H1 (cell line): ENCODE measurements around the gene THSD1. TPM values are rescaled to one million over a fixed set of nuclear protein-coding genes. Genes with fewer than 3 reads are reported as not detected.
A peak's percentile ranks its signal among the peaks of the same experiment; 100 is the strongest.

ENCODE experiments used
- ASH2L ChIP-seq: fragments of 200-600, 300-600 bp; sonication (generic); IDR thresholded peaks from one replicate; pipeline ENCODE4 v1.7.1; 2017; ENCODE audit warnings: low read length
- CBX8 ChIP-seq: fragments of 300-800, 300-1000 bp; sonication (generic); IDR thresholded peaks from 2 replicates; pipeline ENCODE4 v1.7.1; 2016; ENCODE audit warnings: low read depth, low read length, borderline replicate concordance
- CTBP2 ChIP-seq: IDR thresholded peaks from 2 replicates; pipeline ENCODE4 v1.7.0; 2011; ENCODE audit warnings: borderline replicate concordance, mild to moderate bottlenecking, moderate library complexity, mixed read lengths, low read length; ENCODE audit not compliant: insufficient read depth, insufficient read length
- EZH2 ChIP-seq: fragments of 200-600 bp; sonication (generic); IDR thresholded peaks from 2 replicates; pipeline ENCODE4 v1.7.1; 2012; ENCODE audit warnings: low read depth, mild to moderate bottlenecking, moderate library complexity, low read length, inconsistent platforms; ENCODE audit not compliant: severe bottlenecking
- HDAC2 ChIP-seq, 2 experiments: fragments of 300-600 bp in 1 of 2; sonication (generic) in 1 of 2; IDR thresholded peaks; 2 replicates each; pipeline ENCODE4 v1.6.1; 2011 to 2012; ENCODE audit warnings: low read depth in 2 of 2, low read length in 2 of 2, mild to moderate bottlenecking in 2 of 2, moderate library complexity in 2 of 2, borderline replicate concordance in 1 of 2, inconsistent platforms in 1 of 2
- JUND ChIP-seq: IDR thresholded peaks from 2 replicates; pipeline ENCODE4 v1.6.1; 2011; ENCODE audit warnings: mild to moderate bottlenecking, improper control_type of control experiment, low read length
- KDM4A ChIP-seq: IDR thresholded peaks from one replicate; pipeline ENCODE4 v1.7.1; 2012; ENCODE audit warnings: low read depth, mild to moderate bottlenecking, moderate library complexity, low read length, inconsistent platforms; ENCODE audit not compliant: severe bottlenecking
- KDM5A ChIP-seq: fragments of 200-600 bp; IDR thresholded peaks from 2 replicates; pipeline ENCODE4 v1.7.1; 2012; ENCODE audit warnings: mild to moderate bottlenecking, low read length, inconsistent platforms, mixed read lengths
- POLR2AphosphoS5 ChIP-seq: IDR thresholded peaks from 2 replicates; pipeline ENCODE4 v1.6.1; 2011; ENCODE audit warnings: low read depth, low read length
- RBBP5 ChIP-seq: IDR thresholded peaks from 2 replicates; pipeline ENCODE4 v1.7.1; 2012; ENCODE audit warnings: low read depth, mild to moderate bottlenecking, inconsistent platforms, low read length, moderate library complexity, borderline replicate concordance
- RFX5 ChIP-seq: IDR thresholded peaks from 2 replicates; pipeline ENCODE4 v1.6.1; 2011; ENCODE audit warnings: low read depth, low read length, improper control_type of control experiment, borderline replicate concordance
- SP4 ChIP-seq: IDR thresholded peaks from 2 replicates; pipeline ENCODE4 v1.6.1; 2012; ENCODE audit warnings: low read length, inconsistent platforms
- polyA plus RNA-seq, 7 experiments: library from polyadenylated mRNA; depleted of rRNA in 3 of 7; stranded (reverse) in 5 of 7; unstranded in 2 of 7; fragments of >200 nt in 5 of 7; fragments of 200-250 nt in 2 of 7; gene quantifications; 1 replicate in 5 of 7; 2 replicates in 1 of 7; 4 replicates in 1 of 7; pipeline versions ENCODE4 v1.2.1 to v1.2.3, GENCODE V29; 2011 to 2013; ENCODE audit warnings: missing spikeins in 2 of 7, mixed read lengths in 2 of 7
- total RNA-seq: library from RNA; stranded (reverse); fragmentation: NEBNext Ultra II Directional; extraction: Animal tissue kit (Norgen Biotek cat#: 25700); gene quantifications from 2 replicates; pipeline ENCODE4 v1.2.1, GENCODE V29; 2021
- TF ChIP-seq, protein P1 (sequence below): IDR thresholded peaks from 2 replicates; pipeline ENCODE4 v1.6.1; 2011; ENCODE audit warnings: low read depth, mild to moderate bottlenecking, low read length; ENCODE audit not compliant: insufficient read depth

The THSD1 gene
- total and polyA plus RNA-seq, 2 of the 8 experiments (the other 6 are each of a cell fraction or from before 2014, with no cell fraction given) = 0.17 to 0.35 TPM

DNA sequence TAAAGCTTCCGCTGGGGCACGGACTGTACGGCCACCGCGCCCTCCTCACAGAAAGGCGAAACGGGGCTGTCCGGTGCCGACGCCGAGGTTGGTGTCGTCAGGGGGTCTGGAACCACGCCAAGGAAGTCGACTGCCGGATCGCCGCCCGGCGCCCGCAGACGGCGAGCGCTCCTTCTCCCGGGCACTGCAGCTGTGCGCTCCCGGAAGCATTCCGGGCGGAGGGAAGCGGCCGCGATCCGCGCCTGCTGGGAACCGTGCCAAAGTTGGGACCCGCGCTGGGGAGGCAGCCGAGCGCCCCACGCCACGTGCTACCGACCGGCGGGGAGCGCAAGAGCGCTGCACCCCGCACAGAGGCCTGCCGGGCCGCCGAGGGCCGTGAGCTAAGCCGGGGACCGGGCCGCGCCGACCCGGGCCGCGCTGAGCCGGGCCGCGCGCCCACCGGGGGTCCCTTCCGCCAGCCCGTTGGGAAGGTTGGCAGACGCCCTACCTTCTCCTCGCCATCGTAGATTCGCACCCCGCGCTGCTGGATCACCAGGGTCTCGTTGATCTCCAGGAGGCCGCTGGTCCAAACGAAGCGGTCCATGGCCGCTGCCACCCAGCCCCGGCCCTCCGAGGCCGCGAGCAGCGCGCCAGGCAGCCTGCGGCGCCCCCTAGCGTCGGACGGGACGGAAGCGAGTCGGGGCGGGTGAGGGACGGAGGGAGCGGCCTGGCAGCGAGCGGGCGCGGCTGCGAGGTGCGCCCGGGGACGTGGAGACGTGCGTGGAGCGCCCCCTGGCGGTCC, 44.2 kb upstream of the THSD1 start, which contains the start of gene VPS36 (continued):
- TF ChIP-seq KDM4A (peak; percentile 94), CBX8 (no peak), SP4 (0 out of 2 replicates have a peak, but pooled peaks have one; percentile 60), CTBP2 (peak; percentile 33), POLR2AphosphoS5 (peak; percentile 83), HDAC2 (IDR thresholded peaks at IDR 0.05; ENCODE audit: borderline replicate concordance in 1 of 2, low read depth in 2 of 2, low read length in 2 of 2) (peak in 1 of 2 experiments; percentile 64; a peak in 1 of 4 replicates), JUND (0 out of 2 replicates have a peak, but pooled peaks have one; percentile 4), RFX5 (no peak), ASH2L (peak; percentile 92), RBBP5 (peak; percentile 76; the same call in 1 of the 2 replicates), EZH2 (no peak), KDM5A (no peak)
- TF ChIP-seq, protein P1, sequence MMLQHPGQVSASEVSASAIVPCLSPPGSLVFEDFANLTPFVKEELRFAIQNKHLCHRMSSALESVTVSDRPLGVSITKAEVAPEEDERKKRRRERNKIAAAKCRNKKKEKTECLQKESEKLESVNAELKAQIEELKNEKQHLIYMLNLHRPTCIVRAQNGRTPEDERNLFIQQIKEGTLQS = no peak
